HEK293 (cell line): ENCODE results near the gene ADCY6.

Experiments
- KLF16 ChIP-seq: fragments of 450-650 bp; formaldehyde crosslinking; IDR thresholded peaks from 2 replicates; pipeline ENCODE4 v1.5.1; 2017; ENCODE audit warnings: missing biosample characterization, missing genetic modification characterization
- PRDM1 ChIP-seq: fragments of 450-650 bp; formaldehyde crosslinking; IDR thresholded peaks from 2 replicates; pipeline ENCODE4; 2016; ENCODE audit warnings: missing biosample characterization, missing genetic modification characterization
- SCRT2 ChIP-seq: fragments of 450-650 bp; formaldehyde crosslinking; IDR thresholded peaks from 2 replicates; pipeline ENCODE4 v1.5.1; 2016; ENCODE audit warnings: missing biosample characterization, missing genetic modification characterization
- YY1 ChIP-seq: fragments of 450-650 bp; formaldehyde crosslinking; IDR thresholded peaks from 2 replicates; pipeline ENCODE4 v1.5.1; 2018; ENCODE audit warnings: missing biosample characterization, missing genetic modification characterization
- ZFP37 ChIP-seq: fragments of 450-650 bp; formaldehyde crosslinking; IDR thresholded peaks from 2 replicates; pipeline ENCODE4 v1.5.1; 2016; ENCODE audit warnings: missing biosample characterization, missing genetic modification characterization
- ZNF10 ChIP-seq: fragments of 450-650 bp; formaldehyde crosslinking; IDR thresholded peaks from 2 replicates; pipeline ENCODE4 v1.5.1; 2017; ENCODE audit warnings: missing biosample characterization, missing genetic modification characterization
- ZNF175 ChIP-seq: fragments of 450-650 bp; formaldehyde crosslinking; IDR thresholded peaks from 2 replicates; pipeline ENCODE4 v1.5.1; 2016; ENCODE audit warnings: missing biosample characterization, missing genetic modification characterization
- ZNF274 ChIP-seq, 2 experiments: fragments of 200-500 bp in 1 of 2; fragments of 450-650 bp in 1 of 2; sonication (Bioruptor generic) in 1 of 2; formaldehyde crosslinking in 1 of 2; IDR thresholded peaks; 2 replicates each; pipeline versions ENCODE4 v1.5.1 to v1.6.1; 2014 to 2016; ENCODE audit warnings: borderline replicate concordance in 1 of 2, inconsistent platforms in 1 of 2, low read length in 1 of 2, missing biosample characterization in 1 of 2, missing genetic modification characterization in 1 of 2
- ZNF560 ChIP-seq: fragments of 450-650 bp; formaldehyde crosslinking; IDR thresholded peaks from 2 replicates; pipeline ENCODE4 v1.5.1; 2017; ENCODE audit warnings: missing biosample characterization, missing genetic modification characterization, borderline replicate concordance
- ZNF654 ChIP-seq: fragments of 450-650 bp; formaldehyde crosslinking; IDR thresholded peaks from 2 replicates; pipeline ENCODE4 v1.5.1; 2016; ENCODE audit warnings: low read depth, missing biosample characterization, missing genetic modification characterization
- ZNF76 ChIP-seq: fragments of 450-650 bp; formaldehyde crosslinking; IDR thresholded peaks from 2 replicates; pipeline ENCODE4; 2016; ENCODE audit warnings: low read depth, missing biosample characterization, missing genetic modification characterization, borderline replicate concordance
- TF ChIP-seq, protein P1 (sequence below): fragments of 450-650 bp; formaldehyde crosslinking; IDR thresholded peaks from 2 replicates; pipeline ENCODE4 v1.5.1; 2016; ENCODE audit warnings: missing biosample characterization, missing genetic modification characterization
- TF ChIP-seq, protein P2 (sequence below): fragments of 450-650 bp; formaldehyde crosslinking; optimal IDR thresholded peaks from 2 replicates; pipeline ENCODE3; 2016; ENCODE audit warnings: missing biosample characterization, mild to moderate bottlenecking, missing genetic modification characterization
- TF ChIP-seq, protein P3 (sequence below): fragments of 450-650 bp; formaldehyde crosslinking; IDR thresholded peaks from 2 replicates; pipeline ENCODE4 v1.5.1; 2016; ENCODE audit warnings: missing biosample characterization, missing genetic modification characterization

DNA sequence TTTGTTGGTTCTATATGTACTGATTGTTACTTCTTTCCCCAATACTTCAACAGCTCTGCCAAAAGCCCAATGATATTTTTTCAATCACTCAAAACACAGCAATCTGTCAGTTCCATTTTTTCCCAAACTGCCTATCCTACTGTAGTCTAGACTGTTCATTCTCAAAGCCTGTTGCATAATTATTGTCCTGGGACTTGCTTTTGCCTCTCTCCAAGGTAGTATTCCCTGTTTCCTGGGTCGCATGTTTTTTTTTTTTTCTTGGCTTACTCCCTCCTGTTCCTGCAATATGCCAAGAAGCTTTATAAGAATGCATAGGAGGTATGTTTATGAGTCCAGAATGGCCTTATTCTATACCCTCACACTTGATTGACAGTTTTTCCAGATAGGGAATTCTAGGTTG lies 52.4 kb downstream of the ADCY6 start:
- TF ChIP-seq, protein P1, sequence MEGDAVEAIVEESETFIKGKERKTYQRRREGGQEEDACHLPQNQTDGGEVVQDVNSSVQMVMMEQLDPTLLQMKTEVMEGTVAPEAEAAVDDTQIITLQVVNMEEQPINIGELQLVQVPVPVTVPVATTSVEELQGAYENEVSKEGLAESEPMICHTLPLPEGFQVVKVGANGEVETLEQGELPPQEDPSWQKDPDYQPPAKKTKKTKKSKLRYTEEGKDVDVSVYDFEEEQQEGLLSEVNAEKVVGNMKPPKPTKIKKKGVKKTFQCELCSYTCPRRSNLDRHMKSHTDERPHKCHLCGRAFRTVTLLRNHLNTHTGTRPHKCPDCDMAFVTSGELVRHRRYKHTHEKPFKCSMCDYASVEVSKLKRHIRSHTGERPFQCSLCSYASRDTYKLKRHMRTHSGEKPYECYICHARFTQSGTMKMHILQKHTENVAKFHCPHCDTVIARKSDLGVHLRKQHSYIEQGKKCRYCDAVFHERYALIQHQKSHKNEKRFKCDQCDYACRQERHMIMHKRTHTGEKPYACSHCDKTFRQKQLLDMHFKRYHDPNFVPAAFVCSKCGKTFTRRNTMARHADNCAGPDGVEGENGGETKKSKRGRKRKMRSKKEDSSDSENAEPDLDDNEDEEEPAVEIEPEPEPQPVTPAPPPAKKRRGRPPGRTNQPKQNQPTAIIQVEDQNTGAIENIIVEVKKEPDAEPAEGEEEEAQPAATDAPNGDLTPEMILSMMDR (tag by site-specific recombination), result no peak
- TF ChIP-seq ZNF175 (tag by site-specific recombination) (no peak), ZNF76 (tag by site-specific recombination) (no peak), PRDM1 (tag by site-specific recombination) (no peak), ZFP37 (tag by site-specific recombination) (no peak), SCRT2 (0 out of 2 replicates have a peak, but pooled peaks have one; percentile 12), ZNF274 (IDR thresholded peaks at IDR 0.05; ENCODE audit: low read length) (no peak), ZNF274 (tag by site-specific recombination; IDR thresholded peaks at IDR 0.05; ENCODE audit: borderline replicate concordance) (no peak), ZNF10 (no peak), ZNF560 (tag by site-specific recombination) (no peak), ZNF654 (tag by site-specific recombination) (no peak), YY1 (tag by site-specific recombination) (no peak), KLF16 (tag by site-specific recombination) (no peak)
- TF ChIP-seq, protein P2, sequence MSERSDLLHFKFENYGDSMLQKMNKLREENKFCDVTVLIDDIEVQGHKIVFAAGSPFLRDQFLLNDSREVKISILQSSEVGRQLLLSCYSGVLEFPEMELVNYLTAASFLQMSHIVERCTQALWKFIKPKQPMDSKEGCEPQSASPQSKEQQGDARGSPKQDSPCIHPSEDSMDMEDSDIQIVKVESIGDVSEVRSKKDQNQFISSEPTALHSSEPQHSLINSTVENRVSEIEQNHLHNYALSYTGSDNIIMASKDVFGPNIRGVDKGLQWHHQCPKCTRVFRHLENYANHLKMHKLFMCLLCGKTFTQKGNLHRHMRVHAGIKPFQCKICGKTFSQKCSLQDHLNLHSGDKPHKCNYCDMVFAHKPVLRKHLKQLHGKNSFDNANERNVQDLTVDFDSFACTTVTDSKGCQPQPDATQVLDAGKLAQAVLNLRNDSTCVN (tag by site-specific recombination), result no peak
- TF ChIP-seq, protein P3, sequence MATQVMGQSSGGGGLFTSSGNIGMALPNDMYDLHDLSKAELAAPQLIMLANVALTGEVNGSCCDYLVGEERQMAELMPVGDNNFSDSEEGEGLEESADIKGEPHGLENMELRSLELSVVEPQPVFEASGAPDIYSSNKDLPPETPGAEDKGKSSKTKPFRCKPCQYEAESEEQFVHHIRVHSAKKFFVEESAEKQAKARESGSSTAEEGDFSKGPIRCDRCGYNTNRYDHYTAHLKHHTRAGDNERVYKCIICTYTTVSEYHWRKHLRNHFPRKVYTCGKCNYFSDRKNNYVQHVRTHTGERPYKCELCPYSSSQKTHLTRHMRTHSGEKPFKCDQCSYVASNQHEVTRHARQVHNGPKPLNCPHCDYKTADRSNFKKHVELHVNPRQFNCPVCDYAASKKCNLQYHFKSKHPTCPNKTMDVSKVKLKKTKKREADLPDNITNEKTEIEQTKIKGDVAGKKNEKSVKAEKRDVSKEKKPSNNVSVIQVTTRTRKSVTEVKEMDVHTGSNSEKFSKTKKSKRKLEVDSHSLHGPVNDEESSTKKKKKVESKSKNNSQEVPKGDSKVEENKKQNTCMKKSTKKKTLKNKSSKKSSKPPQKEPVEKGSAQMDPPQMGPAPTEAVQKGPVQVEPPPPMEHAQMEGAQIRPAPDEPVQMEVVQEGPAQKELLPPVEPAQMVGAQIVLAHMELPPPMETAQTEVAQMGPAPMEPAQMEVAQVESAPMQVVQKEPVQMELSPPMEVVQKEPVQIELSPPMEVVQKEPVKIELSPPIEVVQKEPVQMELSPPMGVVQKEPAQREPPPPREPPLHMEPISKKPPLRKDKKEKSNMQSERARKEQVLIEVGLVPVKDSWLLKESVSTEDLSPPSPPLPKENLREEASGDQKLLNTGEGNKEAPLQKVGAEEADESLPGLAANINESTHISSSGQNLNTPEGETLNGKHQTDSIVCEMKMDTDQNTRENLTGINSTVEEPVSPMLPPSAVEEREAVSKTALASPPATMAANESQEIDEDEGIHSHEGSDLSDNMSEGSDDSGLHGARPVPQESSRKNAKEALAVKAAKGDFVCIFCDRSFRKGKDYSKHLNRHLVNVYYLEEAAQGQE, result peak; percentile 95
